KMS-11 (cell line): ENCODE data around the gene PGBD1.

ENCODE experiments used
- H2AFZ ChIP-seq: fragments of 200-600 bp; sonication (generic); 2 replicates; pipeline ENCODE4 v1.6.1; 2016; ENCODE audit warnings: antibody characterized with exemption, mixed run types, low read depth
- H3K27ac ChIP-seq: fragments of 200-600 bp; sonication (generic); 2 replicates; pipeline ENCODE4 v1.6.1; 2016; ENCODE audit warnings: mild to moderate bottlenecking, mixed run types
- H3K27me3 ChIP-seq: fragments of 200-600 bp; sonication (generic); 2 replicates; pipeline ENCODE4 v1.6.1; 2017; ENCODE audit warnings: mild to moderate bottlenecking, low read depth, mixed run types, moderate library complexity; ENCODE audit not compliant: insufficient read depth
- H3K36me3 ChIP-seq: fragments of 200-600 bp; sonication (generic); 2 replicates; pipeline ENCODE4 v1.6.1; 2017; ENCODE audit warnings: mild to moderate bottlenecking, mixed run types; ENCODE audit not compliant: insufficient read depth
- H3K4me1 ChIP-seq: fragments of 200-600 bp; sonication (generic); 2 replicates; pipeline ENCODE4 v1.6.1; 2016; ENCODE audit warnings: mild to moderate bottlenecking, low read depth, mixed run types; ENCODE audit not compliant: poor library complexity, severe bottlenecking
- H3K4me2 ChIP-seq: fragments of 200-600 bp; sonication (generic); 2 replicates; pipeline ENCODE4 v1.7.0; 2016; ENCODE audit warnings: mild to moderate bottlenecking, mixed run types
- H3K4me3 ChIP-seq: fragments of 200-600 bp; sonication (generic); IDR thresholded peaks from 2 replicates; pipeline ENCODE4 v1.6.1; 2017; ENCODE audit warnings: low read depth, low read length, mixed read lengths; ENCODE audit not compliant: insufficient read depth
- H3K79me2 ChIP-seq: fragments of 200-600 bp; sonication (generic); 2 replicates; pipeline ENCODE4 v1.6.1; 2016; ENCODE audit warnings: low read depth, mixed run types; ENCODE audit not compliant: insufficient read depth
- H3K9ac ChIP-seq: fragments of 200-600 bp; sonication (generic); 2 replicates; pipeline ENCODE4 v1.6.1; 2016; ENCODE audit warnings: mild to moderate bottlenecking, mixed run types
- H4K20me1 ChIP-seq: fragments of 200-600 bp; sonication (generic); 2 replicates; pipeline ENCODE4 v1.6.1; 2016; ENCODE audit warnings: mild to moderate bottlenecking, mixed run types; ENCODE audit not compliant: insufficient read depth
- CTCF ChIP-seq: fragments of 200-600 bp; sonication (generic); conservative IDR thresholded peaks from 2 replicates; pipeline ENCODE4 v1.6.1; 2017; ENCODE audit warnings: low read depth, mild to moderate bottlenecking, antibody characterized with exemption, low read length, moderate library complexity, mixed read lengths

The PGBD1 gene

GRCh38 chr6:28336284-28337120, 55.1 kb downstream of the PGBD1 start:
- no peak for TF ChIP-seq CTCF

GRCh38 chr6:28337121-28337520, 55.7 kb downstream of the PGBD1 start:
- Histone ChIP-seq H2AFZ (peak overlapping the region; percentile 72; the same call in 1 of the 2 replicates), H3K4me2 (peak overlapping the region; percentile 76), H3K36me3 (no peaks in the 10 kb centered on the region), H3K9ac (no peak overlapping the region), H3K4me3 (no peak overlapping the region), H3K27me3 (no peaks in the 10 kb centered on the region), H3K79me2 (no peaks in the 10 kb centered on the region), H3K27ac (no peak overlapping the region), H3K4me1 (peaks cover 6% of the 10 kb centered on the region), H4K20me1 (no peaks in the 10 kb centered on the region)
- no peak for TF ChIP-seq CTCF

More at GRCh38 chr6:28336284-28337120, 55.1 kb downstream of the PGBD1 start:
- Histone ChIP-seq H2AFZ (peak overlapping the region; percentile 72), H4K20me1 (no peaks in the 10 kb centered on the region), H3K9ac (peak overlapping the region; percentile 77; the same call in 1 of the 2 replicates), H3K27me3 (no peaks in the 10 kb centered on the region), H3K4me2 (peak overlapping the region; percentile 76), H3K36me3 (no peaks in the 10 kb centered on the region), H3K4me3 (no peak overlapping the region), H3K79me2 (no peaks in the 10 kb centered on the region), H3K27ac (peak overlapping the region; percentile 69), H3K4me1 (peaks cover 6% of the 10 kb centered on the region)

DNA sequence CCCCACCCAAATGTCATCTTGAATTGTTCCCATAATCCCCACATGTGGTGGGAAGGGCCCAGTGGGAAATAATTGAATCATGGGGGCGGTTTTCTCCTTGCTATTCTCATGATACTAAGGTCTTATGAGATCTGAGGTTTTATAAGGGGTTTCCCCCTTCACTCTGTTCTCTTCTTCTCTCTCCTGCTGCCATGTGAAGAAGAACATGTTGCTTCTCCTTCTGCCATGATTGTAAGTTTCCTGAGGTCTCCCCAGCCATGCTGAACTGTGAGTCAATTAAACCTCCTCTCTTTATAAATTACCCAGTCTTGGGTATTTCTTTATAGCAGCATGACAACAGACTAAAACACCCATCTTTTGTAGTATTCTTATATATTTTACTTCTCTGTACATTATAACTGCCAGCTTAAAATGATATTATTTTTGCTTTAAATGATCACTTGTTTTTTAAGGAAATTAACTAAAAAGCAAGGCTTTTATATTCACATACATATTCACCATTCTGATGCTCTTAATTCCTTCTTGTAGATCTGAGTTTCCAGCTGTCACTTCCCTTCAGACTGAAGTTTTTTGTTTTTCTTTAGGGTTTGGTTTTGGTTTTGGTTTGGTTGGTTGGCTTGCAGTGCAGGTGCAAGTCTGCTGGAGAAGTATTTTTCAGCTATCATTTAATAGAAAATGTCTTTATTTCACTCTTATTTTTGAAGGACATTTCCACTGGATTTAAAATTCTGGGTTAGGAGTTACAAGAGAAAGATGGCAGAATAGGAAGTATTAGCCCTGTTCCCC, 59.1 kb downstream of the PGBD1 start:
- no peak for TF ChIP-seq CTCF
- no peaks in the 10 kb centered on the region for H3K36me3 ChIP-seq
- no peaks in the 10 kb centered on the region for H4K20me1 ChIP-seq
- no peak overlapping the region for H3K4me3 ChIP-seq
- no peak overlapping the region for H2AFZ ChIP-seq
- H3K9ac ChIP-seq, result no peak overlapping the region
- H3K4me2 ChIP-seq, result no peak overlapping the region
- no peaks in the 10 kb centered on the region for H3K27me3 ChIP-seq
- H3K79me2 ChIP-seq, result no peaks in the 10 kb centered on the region
- no peak overlapping the region for H3K27ac ChIP-seq
- peaks cover 6% of the 10 kb centered on the region for H3K4me1 ChIP-seq

DNA sequence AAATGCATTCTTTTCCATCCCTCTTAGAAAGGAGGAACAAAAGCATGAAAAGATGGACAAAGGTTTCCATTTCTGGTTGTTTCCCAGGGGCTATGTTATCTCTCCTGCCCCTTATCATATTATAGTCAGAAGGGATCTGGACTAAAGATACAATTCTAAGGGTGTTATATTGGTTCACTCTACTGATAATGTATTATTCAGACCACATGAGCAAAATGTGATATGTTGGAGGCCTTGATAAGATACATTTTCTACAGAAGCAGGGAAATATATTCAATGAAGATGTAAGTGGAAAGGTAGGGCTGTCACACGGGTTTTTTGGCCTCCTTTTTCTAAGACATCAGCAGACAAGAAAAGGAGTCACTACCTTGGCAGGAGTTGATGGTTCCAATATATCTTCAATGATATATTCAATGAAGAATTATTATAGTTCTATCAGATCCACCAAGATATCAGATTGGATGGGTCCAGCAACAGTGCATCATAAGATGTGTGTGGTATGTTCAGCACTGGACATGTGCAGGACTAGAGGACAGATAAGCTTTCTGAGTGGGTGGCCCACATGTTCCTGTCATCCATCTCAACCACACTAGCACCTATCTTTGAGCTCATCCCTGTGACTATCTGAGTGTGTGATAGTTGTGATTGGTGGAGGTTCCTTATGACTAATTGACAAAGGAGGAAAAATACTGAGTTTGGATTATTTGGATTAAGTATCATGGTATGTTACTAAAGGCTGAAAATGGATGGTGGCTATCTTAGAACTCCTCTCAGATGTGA, 62.7 kb downstream of the PGBD1 start:
- no peak overlapping the region for H3K4me3 ChIP-seq
- no peaks in the 10 kb centered on the region for H3K79me2 ChIP-seq
- H3K9ac ChIP-seq, result no peak overlapping the region
- no peak overlapping the region for H3K27ac ChIP-seq
- peaks cover under 1% of the 10 kb centered on the region for H3K4me1 ChIP-seq
- H3K36me3 ChIP-seq, result no peaks in the 10 kb centered on the region
- H3K4me2 ChIP-seq, result no peak overlapping the region
- H4K20me1 ChIP-seq, result no peaks in the 10 kb centered on the region
- no peak overlapping the region for H2AFZ ChIP-seq
- no peak for TF ChIP-seq CTCF
- no peaks in the 10 kb centered on the region for H3K27me3 ChIP-seq
